Esophagus muscularis mucosa (tissue), 4 donors: Measurements from ENCODE around the gene RRBP1. TPM values are rescaled to one million over a fixed set of nuclear protein-coding genes. Genes with fewer than 3 reads are reported as not detected.
A peak's percentile ranks its signal among the peaks of the same experiment; 100 is the strongest.

Experiments
- DNase-seq: peaks from one replicate; pipeline ENCODE4 v3.0.0-alpha.2; 2017; ENCODE audit errors: extremely low spot score
- H3K27ac ChIP-seq, 4 donors: fragments of 200-600 bp; sonication (generic); replicated peaks in 1 of 4; 1 replicate in 3 of 4; 2 replicates in 1 of 4; pipeline ENCODE4 v1.5.1; 2016 to 2019; ENCODE audit warnings: mild to moderate bottlenecking in 1 of 4
- H3K27me3 ChIP-seq, 4 donors: fragments of 200-600 bp; sonication (generic); one replicate each; pipeline versions ENCODE4 v1.5.1 to v1.6.0; 2016 to 2019
- H3K36me3 ChIP-seq, 4 donors: fragments of 200-600 bp; sonication (generic); one replicate each; pipeline ENCODE4 v1.5.1; 2016 to 2019
- H3K4me1 ChIP-seq, 4 donors: fragments of 200-600 bp; sonication (generic); one replicate each; pipeline ENCODE4 v1.5.1; 2016 to 2019
- H3K4me3 ChIP-seq, 4 donors: fragments of 200-600 bp; sonication (generic); 1 replicate in 2 of 4; 2 replicates in 2 of 4; pipeline ENCODE4 v1.5.1; 2016 to 2019; ENCODE audit warnings: mild to moderate bottlenecking in 4 of 4, moderate library complexity in 1 of 4
- H3K9me3 ChIP-seq, 4 donors: fragments of 200-600 bp; sonication (generic); 1 replicate in 3 of 4; 2 replicates in 1 of 4; pipeline ENCODE4 v1.5.1; 2016 to 2019
- EP300 ChIP-seq: sonication (generic); formaldehyde crosslinking; IDR thresholded peaks from one replicate; pipeline ENCODE4 v1.6.1; 2017; ENCODE audit warnings: antibody characterized with exemption
- POLR2A ChIP-seq: fragments of 450-650 bp; IDR thresholded peaks from one replicate; pipeline ENCODE4 v1.6.1; 2017; ENCODE audit warnings: antibody characterized with exemption, moderate library complexity, mild to moderate bottlenecking, low read depth
- POLR2AphosphoS5 ChIP-seq, 2 donors: sonication (generic); formaldehyde crosslinking; IDR thresholded peaks; one replicate each; pipeline ENCODE4 v1.6.1; 2017; ENCODE audit warnings: antibody characterized with exemption in 2 of 2
- WGBS: methylation state at CpG from one replicate; pipeline ENCODE4 v1.1.5; 2018; 5-methylcytosine and 5-hydroxymethylcytosine counted together
- intact Hi-C: fragments of 100-400 bp; cut with DNase I; formaldehyde crosslinking; loops from one replicate; pipeline ENCODE4 v1.15.1; 2023
- total RNA-seq, 4 donors: library from RNA; depleted of rRNA; stranded (reverse); fragments of >200 nt; gene quantifications; one replicate each; pipeline versions ENCODE4 v1.1.0 to v1.2.1, GENCODE V29; 2016
- TF ChIP-seq, protein P1 (sequence below), 3 experiments: fragments of 200-600 bp in 2 of 3; fragments of 450-650 bp in 1 of 3; sonication (generic) in 2 of 3; IDR thresholded peaks; one replicate each; pipeline ENCODE4 v1.5.1; 2017 to 2019; ENCODE audit warnings: antibody characterized with exemption in 3 of 3, mild to moderate bottlenecking in 2 of 3, moderate library complexity in 1 of 3

Gene RRBP1
- total RNA-seq, 4 donors from 2014 or later: 61.5 to 86.6 (median 65.4) TPM

DNA sequence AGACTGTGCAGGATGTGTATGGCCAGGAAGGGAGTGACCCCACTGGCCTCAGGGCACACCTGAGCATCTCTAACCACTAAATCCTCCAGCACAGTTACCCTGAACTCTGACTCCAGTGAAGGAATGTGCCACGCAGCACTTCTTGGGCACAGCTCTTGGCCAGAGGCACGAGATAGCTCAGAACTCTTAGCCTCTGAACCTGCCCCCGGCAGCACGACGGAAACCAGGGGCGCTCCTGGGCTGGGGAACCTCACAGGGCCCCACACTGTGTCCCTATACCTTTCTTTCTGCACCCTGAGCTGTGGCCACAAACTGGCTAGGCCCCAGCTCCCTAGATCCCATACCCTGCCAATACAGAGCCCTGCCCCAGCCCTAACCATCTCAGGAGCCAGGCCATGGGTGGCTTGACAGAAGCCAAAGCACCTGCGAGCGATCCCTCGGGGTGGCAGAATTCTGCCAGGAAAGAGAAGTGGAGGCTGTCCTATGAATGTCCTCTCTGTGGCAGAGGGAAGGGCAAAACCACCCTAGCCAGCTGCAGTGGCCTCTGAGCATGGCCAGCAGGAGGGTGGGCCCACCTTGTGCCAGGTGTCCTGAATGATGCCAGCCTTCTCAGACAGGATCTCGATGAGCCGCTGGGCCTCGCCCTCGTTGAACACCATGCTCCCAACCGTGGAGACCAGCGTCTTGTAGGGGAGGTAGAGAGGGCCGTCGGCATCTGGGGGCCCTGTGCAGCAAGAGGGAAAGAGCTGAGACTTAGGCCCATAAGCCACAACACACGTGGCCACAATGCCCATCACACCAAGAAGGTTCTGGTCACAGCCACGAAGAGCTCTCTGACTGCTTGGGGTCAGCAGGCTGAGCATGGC, 39.4 kb downstream of the RRBP1 start:
- Histone ChIP-seq H3K4me1 (peaks cover 39 to 99% (median 98%) of the 10 kb centered on the region in 4 donors), H3K27me3 (no peaks in the 10 kb centered on the region), H3K27ac (peak overlapping the region; percentile 18 to 72 (median 58)), H3K36me3 (peaks cover 8 to 49% (median 44%) of the 10 kb centered on the region in 4 donors), H3K9me3 (no peaks in the 10 kb centered on the region), H3K4me3 (no peak overlapping the region)
- no peak for TF ChIP-seq EP300
- TF ChIP-seq, protein P1, sequence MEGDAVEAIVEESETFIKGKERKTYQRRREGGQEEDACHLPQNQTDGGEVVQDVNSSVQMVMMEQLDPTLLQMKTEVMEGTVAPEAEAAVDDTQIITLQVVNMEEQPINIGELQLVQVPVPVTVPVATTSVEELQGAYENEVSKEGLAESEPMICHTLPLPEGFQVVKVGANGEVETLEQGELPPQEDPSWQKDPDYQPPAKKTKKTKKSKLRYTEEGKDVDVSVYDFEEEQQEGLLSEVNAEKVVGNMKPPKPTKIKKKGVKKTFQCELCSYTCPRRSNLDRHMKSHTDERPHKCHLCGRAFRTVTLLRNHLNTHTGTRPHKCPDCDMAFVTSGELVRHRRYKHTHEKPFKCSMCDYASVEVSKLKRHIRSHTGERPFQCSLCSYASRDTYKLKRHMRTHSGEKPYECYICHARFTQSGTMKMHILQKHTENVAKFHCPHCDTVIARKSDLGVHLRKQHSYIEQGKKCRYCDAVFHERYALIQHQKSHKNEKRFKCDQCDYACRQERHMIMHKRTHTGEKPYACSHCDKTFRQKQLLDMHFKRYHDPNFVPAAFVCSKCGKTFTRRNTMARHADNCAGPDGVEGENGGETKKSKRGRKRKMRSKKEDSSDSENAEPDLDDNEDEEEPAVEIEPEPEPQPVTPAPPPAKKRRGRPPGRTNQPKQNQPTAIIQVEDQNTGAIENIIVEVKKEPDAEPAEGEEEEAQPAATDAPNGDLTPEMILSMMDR (IDR thresholded peaks at IDR 0.05): no peak
- no peak for TF ChIP-seq POLR2AphosphoS5 (IDR thresholded peaks at IDR 0.05)
- no peak for TF ChIP-seq POLR2A
- WGBS: 86% methylated on average over 17 of the region's 19 CpGs
- intact Hi-C loops: no loop called here
- DNase-seq: no peak

DNA sequence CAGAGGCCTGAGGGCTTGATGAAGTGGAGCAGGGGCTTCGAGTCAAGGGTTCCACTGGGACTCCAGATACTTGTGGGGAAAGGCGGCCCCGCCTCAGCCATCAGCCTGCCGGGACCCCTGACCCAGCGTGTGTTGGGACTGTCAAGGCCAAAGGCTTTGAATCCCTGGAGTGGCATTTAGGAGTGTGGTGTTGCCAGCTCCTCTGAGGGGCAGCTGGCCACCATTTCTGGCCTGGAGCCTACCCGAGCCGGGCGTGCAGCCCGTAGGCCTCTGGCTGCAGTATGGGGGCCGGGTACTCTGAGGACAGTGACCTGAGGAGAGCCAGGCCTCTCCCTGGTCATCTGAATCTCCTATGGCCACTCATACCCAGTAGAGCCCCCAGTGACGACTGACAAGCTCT, 40.0 kb downstream of the RRBP1 start:
- Histone ChIP-seq H3K4me3 (no peak overlapping the region), H3K27ac (peak overlapping the region; percentile 18 to 72 (median 58)), H3K9me3 (no peaks in the 10 kb centered on the region), H3K36me3 (peaks cover 8 to 54% (median 45%) of the 10 kb centered on the region in 4 donors), H3K4me1 (peaks cover 33 to 99% (median 98%) of the 10 kb centered on the region in 4 donors), H3K27me3 (no peaks in the 10 kb centered on the region)
- intact Hi-C loops: no loop called here
- 90% methylated on average over 6 of the region's 11 CpGs for WGBS
- no peak for DNase-seq
- TF ChIP-seq POLR2AphosphoS5 (IDR thresholded peaks at IDR 0.05): no peak
- TF ChIP-seq EP300: no peak
- TF ChIP-seq, protein P1 (IDR thresholded peaks at IDR 0.05): no peak
- no peak for TF ChIP-seq POLR2A

DNA sequence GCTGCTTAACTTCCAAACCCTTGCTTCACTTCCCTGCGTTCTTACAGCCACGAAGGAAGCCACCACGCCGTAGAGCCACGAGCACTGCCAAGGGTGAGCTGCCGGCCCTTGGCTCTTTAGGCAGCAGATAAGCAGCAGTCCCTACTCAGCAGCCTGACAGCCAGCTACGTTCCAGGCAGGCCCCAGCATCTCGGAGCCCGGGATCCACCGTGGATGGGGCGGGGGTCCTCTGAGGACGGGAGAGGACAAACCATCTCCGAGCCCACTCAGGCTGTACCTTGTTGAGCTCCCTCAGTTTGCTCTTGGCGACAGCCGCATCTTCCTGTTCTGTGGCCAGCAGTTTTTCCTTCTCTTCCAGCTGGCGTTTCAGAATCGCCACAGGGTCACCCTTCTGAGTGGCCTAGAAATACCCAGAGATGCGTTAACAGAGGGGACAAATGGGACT, 40.5 kb downstream of the RRBP1 start:
- no peak for DNase-seq
- Histone ChIP-seq H3K9me3 (no peaks in the 10 kb centered on the region), H3K4me1 (peaks cover 30 to 99% (median 98%) of the 10 kb centered on the region in 4 donors), H3K27ac (peak overlapping the region; percentile 18 to 72 (median 58)), H3K36me3 (peaks cover 8 to 58% (median 49%) of the 10 kb centered on the region in 4 donors), H3K4me3 (no peak overlapping the region), H3K27me3 (no peaks in the 10 kb centered on the region)
- TF ChIP-seq POLR2A: no peak
- no peak for TF ChIP-seq EP300
- no peak for TF ChIP-seq POLR2AphosphoS5 (IDR thresholded peaks at IDR 0.05)
- TF ChIP-seq, protein P1 (IDR thresholded peaks at IDR 0.05): no peak
- intact Hi-C loops: no loop called here
- 88% methylated on average over 17 of the region's 18 CpGs for WGBS

DNA sequence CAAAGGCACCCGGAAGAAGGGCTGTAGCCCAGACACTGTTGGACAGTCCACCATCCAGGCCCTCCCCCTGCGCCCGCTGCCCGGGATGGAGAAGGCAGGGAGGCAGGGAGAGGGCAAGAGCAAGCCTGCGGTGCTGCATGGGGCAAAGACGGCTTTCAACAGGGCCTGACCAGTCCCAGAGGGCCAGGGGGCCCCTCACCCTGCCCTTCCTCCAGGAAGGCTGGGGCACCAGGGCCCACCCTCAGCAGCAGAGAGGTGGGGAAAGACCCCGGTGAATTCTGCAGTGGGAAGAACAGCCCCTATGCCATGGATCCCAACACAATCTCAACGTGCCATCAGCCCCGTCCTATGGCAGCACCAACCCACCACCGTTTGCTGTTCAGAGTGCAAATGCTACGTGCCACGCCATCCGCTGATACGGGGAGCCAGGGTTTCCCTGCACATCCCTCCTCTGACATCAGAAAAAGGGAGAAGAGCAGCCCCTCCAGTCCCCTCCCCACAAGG, 41.1 kb downstream of the RRBP1 start:
- H3K4me1 ChIP-seq: peaks cover 28 to 99% (median 98%) of the 10 kb centered on the region in 4 donors
- no peak for DNase-seq
- no peak overlapping the region for H3K27ac ChIP-seq
- no peaks in the 10 kb centered on the region for H3K27me3 ChIP-seq
- H3K4me3 ChIP-seq: no peak overlapping the region
- H3K9me3 ChIP-seq: no peaks in the 10 kb centered on the region
- H3K36me3 ChIP-seq: peaks cover 8 to 62% (median 55%) of the 10 kb centered on the region in 4 donors
- intact Hi-C loops: no loop called here
- TF ChIP-seq, protein P1 (IDR thresholded peaks at IDR 0.05): no peak
- TF ChIP-seq EP300 (no peak), POLR2AphosphoS5 (IDR thresholded peaks at IDR 0.05) (no peak), POLR2A (no peak)
- 95% methylated on average over 10 of the region's 14 CpGs for WGBS
